CD4-positive, alpha-beta memory T cell (primary cell): Measurements from ENCODE around the gene CTRB1. TPM values are rescaled to one million over a fixed set of nuclear protein-coding genes. Genes with fewer than 3 reads are reported as not detected.
"Not testable (repeated sequence)": the region's sequence is repeated elsewhere in the genome, so short reads cannot be mapped to it uniquely, and the experiment has no call there.

ENCODE experiments used
- CTCF ChIA-PET: fragments of 350-600 bp; sonication (Branson Sonifier 250); formaldehyde crosslinking; loops from one replicate; lab custom pipeline; 2021; ENCODE audit warnings: inconsistent platforms; ENCODE audit not compliant: partially characterized antibody; lab: Charles Lee
- POLR2A ChIA-PET: fragments of 350-600 bp; sonication (Branson Sonifier 250); formaldehyde crosslinking; loops from one replicate; lab custom pipeline; 2021; ENCODE audit not compliant: partially characterized antibody; lab: Charles Lee
- DNase-seq, 5 donors: peaks; one replicate each; pipeline versions ENCODE4 v3.0.0 to v3.0.0-alpha.2; 2020 to 2022; ENCODE audit warnings: mixed read lengths in 1 of 5
- H3K27ac ChIP-seq: one replicate; pipeline ENCODE4 v1.7.0; 2013; ENCODE audit warnings: low read depth, low read length
- H3K27me3 ChIP-seq: 2 replicates; pipeline ENCODE4 v1.7.0; 2013; ENCODE audit warnings: mild to moderate bottlenecking, low read length, moderate library complexity; ENCODE audit not compliant: insufficient read depth
- H3K36me3 ChIP-seq: 2 replicates; pipeline ENCODE4 v1.7.0; 2013; ENCODE audit warnings: mild to moderate bottlenecking, low read length, moderate library complexity; ENCODE audit not compliant: insufficient read depth
- H3K4me1 ChIP-seq: 2 replicates; pipeline ENCODE4 v1.7.0; 2013; ENCODE audit warnings: mild to moderate bottlenecking, low read length, moderate library complexity; ENCODE audit not compliant: insufficient read depth
- H3K4me3 ChIP-seq, 2 donors: one replicate each; pipeline ENCODE4 v1.7.0; 2013; ENCODE audit warnings: low read length in 2 of 2, mild to moderate bottlenecking in 1 of 2
- H3K9me3 ChIP-seq, 2 donors: one replicate each; pipeline ENCODE4 v1.7.0; 2013; ENCODE audit warnings: low read length in 2 of 2, control low read depth in 1 of 2; ENCODE audit not compliant: control insufficient read depth in 1 of 2
- H3K27ac Mint-ChIP-seq, 7 donors: one replicate each; pipeline ENCODE4 v1.8.0; 2020 to 2021; ENCODE audit warnings: mixed read lengths in 7 of 7, mild to moderate bottlenecking in 6 of 7, inconsistent platforms in 3 of 7, moderate library complexity in 3 of 7
- H3K27me3 Mint-ChIP-seq, 2 donors: one replicate each; pipeline ENCODE4 v1.8.0; 2020 to 2021; ENCODE audit warnings: mixed read lengths in 2 of 2
- H3K36me3 Mint-ChIP-seq, 2 donors: one replicate each; pipeline ENCODE4 v1.8.0; 2020 to 2021; ENCODE audit warnings: mixed read lengths in 2 of 2, inconsistent platforms in 1 of 2, mild to moderate bottlenecking in 1 of 2
- H3K4me1 Mint-ChIP-seq, 4 donors: one replicate each; pipeline ENCODE4 v1.8.0; 2020 to 2021; ENCODE audit warnings: mixed read lengths in 4 of 4, mild to moderate bottlenecking in 1 of 4
- H3K4me3 Mint-ChIP-seq, 8 donors: one replicate each; pipeline ENCODE4 v1.8.0; 2020 to 2021; ENCODE audit warnings: mixed read lengths in 8 of 8, mild to moderate bottlenecking in 7 of 8, moderate library complexity in 6 of 8, inconsistent platforms in 3 of 8
- H3K9me3 Mint-ChIP-seq, 8 donors: one replicate each; pipeline ENCODE4 v1.8.0; 2020 to 2021; ENCODE audit warnings: mixed read lengths in 8 of 8, mild to moderate bottlenecking in 5 of 8, inconsistent platforms in 3 of 8, moderate library complexity in 1 of 8
- intact Hi-C: fragments of 100-400 bp; cut with micrococcal nuclease; formaldehyde crosslinking; loops from one replicate; pipeline ENCODE4 v1.15.1; 2023
- polyA plus RNA-seq, 2 donors: library from polyadenylated mRNA; unstranded; fragments of 300-500 nt; fragmentation: Illumina TruSeq; gene quantifications; one replicate each; pipeline ENCODE4 v1.2.3, GENCODE V29; 2021
- total RNA-seq, 2 experiments: library from RNA; stranded (reverse); gene quantifications; one replicate each; pipeline ENCODE4 v1.2.3, GENCODE V29; 2021

CTRB1 gene
- total and polyA plus RNA-seq, 4 experiments from 2014 or later: not detected

DNA sequence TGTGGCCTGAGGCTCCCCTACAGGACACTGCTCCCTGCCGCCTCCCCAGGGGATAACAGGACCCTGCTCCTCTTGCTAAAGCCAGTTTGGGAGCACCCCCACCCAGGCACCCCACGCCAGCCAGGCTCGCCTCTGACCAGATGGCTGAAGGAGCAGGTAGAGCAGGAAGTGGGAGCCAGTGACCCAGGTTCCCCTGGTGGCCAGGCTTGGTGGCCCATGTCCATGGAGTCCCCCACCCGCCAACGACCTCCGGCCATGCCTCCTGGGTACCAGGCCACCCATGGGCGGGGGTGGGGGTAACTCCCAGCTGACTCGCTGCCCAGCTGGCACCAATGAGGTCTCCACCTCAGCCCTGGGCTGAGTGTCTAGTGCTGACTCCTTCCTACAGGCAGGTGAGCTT, 22.6 kb downstream of the CTRB1 start:
- no peak overlapping the region for H3K4me3 ChIP-seq
- DNase-seq: no peak
- Mint-ChIP-seq H3K27ac (no peak overlapping the region), H3K4me3 (no peak overlapping the region), H3K27me3 (no peaks in the 10 kb centered on the region), H3K4me1 (peaks cover 0 to 1% (median 0%) of the 10 kb centered on the region in 4 donors), H3K9me3 (no peaks in the 10 kb centered on the region), H3K36me3 (no peaks in the 10 kb centered on the region)
- CTCF ChIA-PET: no interaction called here
- H3K27ac ChIP-seq: no peak overlapping the region
- no peaks in the 10 kb centered on the region for H3K4me1 ChIP-seq
- H3K9me3 ChIP-seq: no peaks in the 10 kb centered on the region
- POLR2A ChIA-PET: no interaction called here
- no peaks in the 10 kb centered on the region for H3K27me3 ChIP-seq
- intact Hi-C loops: no loop called here
- H3K36me3 ChIP-seq: no peaks in the 10 kb centered on the region

GRCh38 chr16:75241955-75242354, 23.2 kb downstream of the CTRB1 start:
- Histone ChIP-seq H3K9me3 (no peaks in the 10 kb centered on the region), H3K4me3 (no peak overlapping the region), H3K36me3 (no peaks in the 10 kb centered on the region), H3K27ac (no peak overlapping the region), H3K4me1 (no peaks in the 10 kb centered on the region), H3K27me3 (no peaks in the 10 kb centered on the region)
- ChIA-PET CTCF (no interaction called here), POLR2A (no interaction called here)
- Mint-ChIP-seq H3K9me3 (no peaks in the 10 kb centered on the region), H3K27me3 (no peaks in the 10 kb centered on the region), H3K4me1 (peaks cover 0 to 1% (median 0%) of the 10 kb centered on the region in 4 donors), H3K4me3 (no peak overlapping the region), H3K27ac (no peak overlapping the region), H3K36me3 (no peaks in the 10 kb centered on the region)
- intact Hi-C loops: no loop called here
- DNase-seq: no peak

- H3K9me3 ChIP-seq, intact Hi-C loops, H3K27ac ChIP-seq, H3K36me3 ChIP-seq, CTCF ChIA-PET, H3K27ac Mint-ChIP-seq, H3K27me3 Mint-ChIP-seq, H3K27me3 ChIP-seq, H3K4me3 Mint-ChIP-seq, H3K9me3 Mint-ChIP-seq, H3K4me3 ChIP-seq, POLR2A ChIA-PET, H3K4me1 Mint-ChIP-seq, H3K4me1 ChIP-seq, H3K36me3 Mint-ChIP-seq, DNase-seq: not testable (repeated sequence)
Measured at GRCh38 chr16:75242436-75243078, 23.8 kb downstream of the CTRB1 start.

DNA sequence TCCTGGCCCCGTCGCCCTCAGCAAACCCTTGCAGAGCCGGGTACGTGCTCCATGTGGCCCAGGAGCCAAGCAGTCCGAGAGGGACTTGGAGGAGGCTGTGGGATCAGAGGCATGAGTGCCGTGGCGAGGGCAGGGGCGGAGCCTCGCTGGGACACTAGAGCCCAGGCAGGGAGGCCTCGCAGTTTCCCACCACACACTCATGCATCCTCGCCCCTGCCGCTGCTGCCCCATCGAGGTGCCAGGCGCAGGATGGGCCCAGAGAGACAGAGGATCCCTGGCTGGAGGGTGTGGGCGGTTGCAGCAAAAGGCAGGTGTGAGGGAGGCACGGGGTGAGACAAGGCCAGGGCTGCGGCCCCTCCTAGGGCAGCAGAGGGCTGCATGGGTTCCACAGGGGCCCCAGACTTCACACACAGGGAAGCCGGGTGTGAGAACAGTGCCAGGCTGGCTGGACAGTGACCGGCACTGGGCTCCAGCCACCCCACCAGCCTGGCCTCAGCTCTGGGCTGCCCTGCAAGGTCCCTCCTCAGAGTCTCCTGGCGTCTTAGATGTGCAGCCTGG, 25.0 kb downstream of the CTRB1 start:
- Mint-ChIP-seq H3K27ac (peak overlapping the region in 1 of 7 donors; percentile 65), H3K4me3 (no peak overlapping the region), H3K27me3 (peaks cover 2 to 3% of the 10 kb centered on the region in 2 donors), H3K4me1 (peaks cover 0 to 5% (median under 1%) of the 10 kb centered on the region in 4 donors), H3K9me3 (no peaks in the 10 kb centered on the region), H3K36me3 (no peaks in the 10 kb centered on the region)
- ChIA-PET POLR2A (no interaction called here), CTCF (interaction anchor here (1.0 kb wide), 1 partner anchor 10 kb away, joined by 3 read pairs; no protein-coding TSS in a partner anchor)
- no peaks in the 10 kb centered on the region for H3K27me3 ChIP-seq
- no peaks in the 10 kb centered on the region for H3K4me1 ChIP-seq
- no peaks in the 10 kb centered on the region for H3K36me3 ChIP-seq
- no peak overlapping the region for H3K4me3 ChIP-seq
- no peak overlapping the region for H3K27ac ChIP-seq
- intact Hi-C loops: no loop called here
- DNase-seq: peak in 1 of 5 donors; percentile 11
- H3K9me3 ChIP-seq: no peaks in the 10 kb centered on the region

DNA sequence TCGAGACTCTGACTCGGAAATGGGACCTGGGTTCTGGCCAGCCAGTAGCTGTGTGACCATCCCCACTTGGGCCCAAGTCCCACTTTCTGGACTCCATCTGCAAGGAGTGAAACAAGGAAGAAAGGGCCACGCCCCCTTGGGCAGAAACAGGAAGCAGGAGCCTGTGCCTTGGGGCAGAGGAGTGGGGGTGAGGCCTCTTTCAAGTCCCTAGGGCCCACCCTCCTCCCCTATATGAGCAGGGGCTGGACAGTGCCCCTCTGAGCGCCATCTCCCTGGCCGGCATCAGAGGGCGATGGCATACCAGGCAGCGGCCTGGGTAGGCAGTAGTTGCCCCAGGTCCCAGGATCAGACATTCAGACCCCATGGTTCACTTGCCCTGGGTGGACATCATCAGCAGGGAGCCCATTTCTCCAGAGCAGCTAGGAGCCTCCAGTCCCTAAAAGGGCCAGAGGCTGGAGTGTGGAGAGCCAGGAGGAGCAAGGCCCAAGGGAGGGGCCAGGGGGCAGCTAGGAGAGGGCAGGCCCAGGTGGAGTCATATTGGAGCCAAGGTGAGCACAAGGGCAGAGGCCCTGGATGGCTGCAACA, 25.5 kb downstream of the CTRB1 start:
- Mint-ChIP-seq H3K27ac (no peak overlapping the region), H3K9me3 (no peaks in the 10 kb centered on the region), H3K27me3 (peaks cover 2 to 3% of the 10 kb centered on the region in 2 donors), H3K36me3 (no peaks in the 10 kb centered on the region), H3K4me1 (peaks cover 0 to 5% (median under 1%) of the 10 kb centered on the region in 4 donors), H3K4me3 (no peak overlapping the region)
- Histone ChIP-seq H3K36me3 (no peaks in the 10 kb centered on the region), H3K9me3 (no peaks in the 10 kb centered on the region), H3K4me3 (no peak overlapping the region), H3K4me1 (no peaks in the 10 kb centered on the region), H3K27ac (no peak overlapping the region), H3K27me3 (no peaks in the 10 kb centered on the region)
- peak in 1 of 5 donors; percentile 31 for DNase-seq
- POLR2A ChIA-PET: no interaction called here
- CTCF ChIA-PET: interaction anchor here (1.0 kb wide), 1 partner anchor 11 kb away, joined by 3 read pairs; no protein-coding TSS in a partner anchor
- intact Hi-C loops: no loop called here

DNA sequence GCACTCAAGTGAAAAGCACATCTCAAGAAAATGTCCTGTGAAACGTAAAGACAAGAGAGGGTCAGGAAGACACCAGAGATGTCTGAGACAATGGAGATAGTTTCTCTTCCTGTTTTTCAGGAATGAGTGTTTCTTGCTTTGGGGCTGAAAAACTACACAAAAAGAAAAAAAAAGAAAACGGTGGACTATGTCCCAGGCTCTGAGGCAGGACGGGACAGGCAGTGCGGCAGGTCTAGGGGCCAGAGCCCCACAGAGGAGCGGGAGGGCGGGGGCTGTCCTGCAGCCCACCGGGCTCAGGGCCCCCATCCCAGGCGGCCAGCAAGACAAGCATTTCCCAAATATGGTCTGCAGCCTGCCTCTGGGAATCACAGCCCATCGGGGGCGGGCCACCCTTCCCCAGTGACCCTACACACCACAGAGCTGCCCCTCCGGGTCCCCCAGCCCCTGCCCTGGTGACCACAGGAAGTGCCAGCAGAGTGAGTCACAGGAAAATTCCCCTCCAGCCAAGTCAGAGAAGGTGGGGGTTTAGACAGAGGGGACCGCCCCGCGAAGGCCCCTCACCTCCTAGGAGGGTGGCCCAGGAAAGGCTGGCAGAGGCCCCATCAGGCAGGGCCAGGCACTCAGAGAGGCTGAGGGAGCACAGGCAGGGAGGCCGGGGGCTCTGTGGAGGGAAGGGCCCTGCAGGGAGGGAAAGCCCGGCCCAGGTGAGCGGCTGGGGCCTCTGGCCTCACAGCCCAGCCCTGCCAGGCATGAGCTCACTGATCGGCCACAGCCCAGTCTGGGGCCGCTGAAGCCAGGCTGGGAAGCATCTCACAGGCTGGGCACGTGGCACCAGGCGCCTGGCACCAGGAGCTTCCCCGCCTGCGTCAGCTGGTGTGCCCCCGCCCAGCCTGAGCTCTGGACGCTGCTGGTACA, 26.3 kb downstream of the CTRB1 start:
- Histone ChIP-seq H3K4me1 (no peaks in the 10 kb centered on the region), H3K27ac (no peak overlapping the region), H3K9me3 (no peaks in the 10 kb centered on the region), H3K36me3 (no peaks in the 10 kb centered on the region), H3K4me3 (no peak overlapping the region), H3K27me3 (peaks cover 6% of the 10 kb centered on the region)
- CTCF ChIA-PET: interaction anchor here (1.0 kb wide), 1 partner anchor 11 kb away, joined by 3 read pairs; no protein-coding TSS in a partner anchor
- Mint-ChIP-seq H3K27ac (peak overlapping the region in 1 of 7 donors; percentile 64), H3K9me3 (no peaks in the 10 kb centered on the region), H3K27me3 (peaks cover 5% of the 10 kb centered on the region in 2 donors), H3K36me3 (no peaks in the 10 kb centered on the region), H3K4me1 (peaks cover 0 to 5% (median 2%) of the 10 kb centered on the region in 4 donors), H3K4me3 (no peak overlapping the region)
- POLR2A ChIA-PET: no interaction called here
- DNase-seq: peak in 1 of 5 donors; percentile 25
- intact Hi-C loops: no loop called here
